Adrenal gland (tissue), 19 donors: ENCODE measurements around the gene AUH. TPM values are rescaled to one million over a fixed set of nuclear protein-coding genes. Genes with fewer than 3 reads are reported as not detected.

Experiments used
- DNase-seq, 7 donors: peaks; one replicate each; pipeline ENCODE4 v3.0.0-alpha.2; 2019 to 2020
- H3K27ac ChIP-seq, 5 donors: fragments of 200-600 bp; sonication (generic) in 4 of 5; 1 replicate in 3 of 5; 2 replicates in 2 of 5; pipeline versions ENCODE4 v1.5.1 to v1.8.0; 2016 to 2020; ENCODE audit warnings: mild to moderate bottlenecking in 1 of 5
- H3K27me3 ChIP-seq: fragments of 200-600 bp; 2 replicates; pipeline ENCODE4 v1.8.0; 2021
- H3K36me3 ChIP-seq, 2 donors: fragments of 200-600 bp; replicated peaks in 1 of 2; 1 replicate in 1 of 2; 2 replicates in 1 of 2; pipeline versions ENCODE4 v1.5.1 to v1.8.0; 2018 to 2022
- H3K4me1 ChIP-seq, 2 donors: fragments of 200-600 bp; replicated peaks in 1 of 2; 1 replicate in 1 of 2; 2 replicates in 1 of 2; pipeline versions ENCODE4 v1.5.1 to v1.8.0; 2018 to 2021
- H3K4me3 ChIP-seq, 4 donors: fragments of 200-600 bp; sonication (generic) in 3 of 4; one replicate each; pipeline ENCODE4 v1.5.1; 2016 to 2018
- H3K9me3 ChIP-seq, 3 donors: fragments of 200-600 bp; sonication (generic) in 1 of 3; replicated peaks in 1 of 3; 1 replicate in 2 of 3; 2 replicates in 1 of 3; pipeline versions ENCODE4 v1.5.1 to v1.8.0; 2016 to 2021
- POLR2A ChIP-seq, 2 donors: fragments of 450-650 bp; IDR thresholded peaks; one replicate each; pipeline ENCODE4 v1.6.1; 2017; ENCODE audit warnings: antibody characterized with exemption in 2 of 2, mild to moderate bottlenecking in 2 of 2, moderate library complexity in 1 of 2
- WGBS, 4 donors: extraction: QIAGEN DNeasy Blood & Tissue Kit in 2 of 4; methylation state at CpG; one replicate each; pipeline versions ENCODE4 v1.1.5 to v1.1.7; 2013 to 2017; 5-methylcytosine and 5-hydroxymethylcytosine counted together
- intact Hi-C, 2 donors: fragments of 100-400 bp; cut with DNase I; formaldehyde crosslinking; loops; one replicate each; pipeline versions ENCODE4 v1.14.1 to v1.15.0; 2022 to 2023
- long read RNA-seq, 10 donors: library from polyadenylated mRNA in 3 of 10; unstranded in 2 of 10; stranded (forward) in 1 of 10; transcript quantifications; one replicate each; pipeline ENCODE4 v2.0.0 and lab custom pipeline, GENCODE V29; 2021 to 2026
- polyA plus RNA-seq, 3 donors: library from polyadenylated mRNA; stranded (reverse); fragments of 200-250 nt in 2 of 3; fragments of 350-450 nt in 1 of 3; fragmentation: Illumina TruSeq in 1 of 3; extraction: RNeasy Lipid Tissue Mini Kit (QIAGEN cat#74804) in 1 of 3; gene quantifications; one replicate each; pipeline ENCODE4 v1.2.3, GENCODE V29; 2013 to 2014
- total RNA-seq, 9 donors: library from RNA; depleted of rRNA in 4 of 9; stranded (reverse); fragments of >200 nt in 4 of 9; fragments of 120-200 nt in 1 of 9; fragmentation: NEBNext Ultra II Directional in 1 of 9; extraction: Animal tissue kit (Norgen Biotek cat#: 25700) in 1 of 9; gene quantifications; one replicate each; pipeline versions ENCODE4 v1.1.0 to v1.2.4, GENCODE V29; 2013 to 2023
- TF ChIP-seq, protein P1 (sequence below), 6 experiments: fragments of 450-650 bp in 4 of 6; fragments of 200-600 bp in 2 of 6; sonication (generic) in 1 of 6; IDR thresholded peaks; 1 replicate in 5 of 6; 2 replicates in 1 of 6; pipeline versions ENCODE4 v1.5.1 to v1.8.0; 2016 to 2021; ENCODE audit warnings: antibody characterized with exemption in 6 of 6, mild to moderate bottlenecking in 2 of 6, moderate library complexity in 1 of 6
- donor health status: healthy with polysubstance abuse.
- donor health status: Bipolar disorder and iron deficiency.
- donor health status: DM: yes; HTN: yes; CAD: no.
- donor health status: DM: no; HTN: no; CAD: no.
- donor health status: DM: no; HTN: no; CAD: no.
- donor health status: DM: yes; HTN: yes; CAD: no.

AUH gene, protein sequence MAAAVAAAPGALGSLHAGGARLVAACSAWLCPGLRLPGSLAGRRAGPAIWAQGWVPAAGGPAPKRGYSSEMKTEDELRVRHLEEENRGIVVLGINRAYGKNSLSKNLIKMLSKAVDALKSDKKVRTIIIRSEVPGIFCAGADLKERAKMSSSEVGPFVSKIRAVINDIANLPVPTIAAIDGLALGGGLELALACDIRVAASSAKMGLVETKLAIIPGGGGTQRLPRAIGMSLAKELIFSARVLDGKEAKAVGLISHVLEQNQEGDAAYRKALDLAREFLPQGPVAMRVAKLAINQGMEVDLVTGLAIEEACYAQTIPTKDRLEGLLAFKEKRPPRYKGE
- total RNA-seq: 100 to 1,000 TPM in 3 of 9 donors, 10 to 100 TPM in 6; 45.0 to 158 (median 78.1) TPM
- 10 to 100 TPM; 41.9 to 58.0 (median 45.7) TPM for polyA plus RNA-seq
- long read RNA-seq, donor 1, transcript AUH-202 (10 exons, 1,577 nt): major isoform, 14 of 30 reads
- long read RNA-seq, donor 1, partial matches to known transcripts: 16 of 30 reads
- long read RNA-seq, donor 1, other reads (novel, unspliced or antisense): 0 of 30 reads
- long read RNA-seq, donor 2, transcript AUH-202 (10 exons, 1,577 nt): major isoform, 14 of 33 reads
- long read RNA-seq, donor 2, partial matches to known transcripts: 19 of 33 reads
- long read RNA-seq, donor 2, other reads (novel, unspliced or antisense): 0 of 33 reads
- long read RNA-seq, donor 3, transcript AUH-202 (10 exons, 1,577 nt): major isoform, 10 of 10 reads
- long read RNA-seq, donor 3, partial matches to known transcripts: 0 of 10 reads
- long read RNA-seq, donor 3, other reads (novel, unspliced or antisense): 0 of 10 reads
- long read RNA-seq, donor 4, transcript AUH-202 (10 exons, 1,577 nt): major isoform, 46 of 58 reads
- long read RNA-seq, donor 4, partial matches to known transcripts: 1 of 58 reads
- long read RNA-seq, donor 4, other reads (novel, unspliced or antisense): 10 of 58 reads
- long read RNA-seq, donor 5, transcript AUH-202 (10 exons, 1,577 nt): major isoform, 91 of 122 reads
- long read RNA-seq, donor 5, partial matches to known transcripts: 1 of 122 reads
- long read RNA-seq, donor 5, other reads (novel, unspliced or antisense): 28 of 122 reads
- long read RNA-seq, donor 6, transcript AUH-202 (10 exons, 1,577 nt): major isoform, 12 of 19 reads
- long read RNA-seq, donor 6, partial matches to known transcripts: 2 of 19 reads
- long read RNA-seq, donor 6, other reads (novel, unspliced or antisense): 5 of 19 reads
- long read RNA-seq, donor 7, transcript AUH-202 (10 exons, 1,577 nt): major isoform, 9 of 17 reads
- long read RNA-seq, donor 7, partial matches to known transcripts: 5 of 17 reads
- long read RNA-seq, donor 7, other reads (novel, unspliced or antisense): 0 of 17 reads
- long read RNA-seq, donor 8, transcript AUH-202 (10 exons, 1,577 nt): major isoform, 29 of 38 reads
- long read RNA-seq, donor 8, partial matches to known transcripts: 9 of 38 reads
- long read RNA-seq, donor 8, other reads (novel, unspliced or antisense): 0 of 38 reads
- long read RNA-seq, donor 9, transcript AUH-202 (10 exons, 1,577 nt): major isoform, 17 of 22 reads
- long read RNA-seq, donor 9, partial matches to known transcripts: 5 of 22 reads
- long read RNA-seq, donor 9, other reads (novel, unspliced or antisense): 0 of 22 reads
- long read RNA-seq, donor 10, transcript AUH-202 (10 exons, 1,577 nt): major isoform, 7 of 12 reads
- long read RNA-seq, donor 10, partial matches to known transcripts: 5 of 12 reads
- long read RNA-seq, donor 10, other reads (novel, unspliced or antisense): 0 of 12 reads

DNA sequence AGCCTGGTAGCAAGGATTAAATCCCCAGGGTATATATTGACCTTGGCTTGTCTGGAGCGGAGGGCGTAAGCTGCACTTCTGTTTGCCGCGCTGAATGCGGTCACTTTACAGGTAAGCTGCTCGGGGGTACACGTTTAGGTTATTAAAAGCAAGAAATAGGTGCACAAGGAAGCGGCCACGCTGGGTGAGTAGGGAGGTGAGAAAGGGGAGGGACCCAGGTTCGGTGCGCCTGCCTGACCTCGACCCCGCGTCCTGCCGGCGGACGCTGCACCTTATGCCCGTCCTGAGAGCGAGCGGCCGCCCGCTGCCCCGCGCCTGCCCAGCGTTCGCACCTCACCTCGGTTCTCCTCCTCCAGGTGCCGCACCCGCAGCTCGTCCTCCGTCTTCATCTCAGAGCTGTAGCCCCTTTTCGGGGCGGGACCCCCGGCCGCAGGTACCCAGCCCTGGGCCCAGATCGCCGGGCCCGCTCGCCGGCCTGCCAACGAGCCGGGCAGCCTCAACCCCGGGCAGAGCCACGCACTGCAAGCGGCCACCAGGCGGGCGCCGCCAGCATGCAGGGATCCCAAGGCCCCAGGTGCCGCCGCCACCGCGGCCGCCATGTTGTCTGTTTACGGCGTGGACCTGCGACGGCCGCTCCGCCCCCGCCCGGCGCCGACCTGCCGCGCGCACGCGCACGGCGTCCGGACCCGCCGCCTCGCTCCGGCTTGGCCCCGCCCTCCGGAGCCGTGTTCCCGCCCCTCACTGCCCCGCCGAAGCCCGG, at the start of gene AUH:
AUH (minus strand) TSS at position 628 of the 760 bp plus-strand sequence; CDS start at position 599, 29 bp downstream.
- Histone ChIP-seq H3K4me1 (peaks cover 10 to 33% of the 10 kb centered on the region in 2 donors), H3K36me3 (no peaks in the 10 kb centered on the region), H3K4me3 (peak within 1 kb of the TSS; percentile 43 to 100 (median 92)), H3K27me3 (no peaks in the 10 kb centered on the region), H3K27ac (peak within 1 kb of the TSS; percentile 74 to 92 (median 86)), H3K9me3 (no peaks in the 10 kb centered on the region)
- WGBS, 4 donors: 0% methylated on average over 35 to 82 of the region's 82 CpGs
- DNase-seq: peak; percentile 82 to 90 (median 86)
- TF ChIP-seq, protein P1, sequence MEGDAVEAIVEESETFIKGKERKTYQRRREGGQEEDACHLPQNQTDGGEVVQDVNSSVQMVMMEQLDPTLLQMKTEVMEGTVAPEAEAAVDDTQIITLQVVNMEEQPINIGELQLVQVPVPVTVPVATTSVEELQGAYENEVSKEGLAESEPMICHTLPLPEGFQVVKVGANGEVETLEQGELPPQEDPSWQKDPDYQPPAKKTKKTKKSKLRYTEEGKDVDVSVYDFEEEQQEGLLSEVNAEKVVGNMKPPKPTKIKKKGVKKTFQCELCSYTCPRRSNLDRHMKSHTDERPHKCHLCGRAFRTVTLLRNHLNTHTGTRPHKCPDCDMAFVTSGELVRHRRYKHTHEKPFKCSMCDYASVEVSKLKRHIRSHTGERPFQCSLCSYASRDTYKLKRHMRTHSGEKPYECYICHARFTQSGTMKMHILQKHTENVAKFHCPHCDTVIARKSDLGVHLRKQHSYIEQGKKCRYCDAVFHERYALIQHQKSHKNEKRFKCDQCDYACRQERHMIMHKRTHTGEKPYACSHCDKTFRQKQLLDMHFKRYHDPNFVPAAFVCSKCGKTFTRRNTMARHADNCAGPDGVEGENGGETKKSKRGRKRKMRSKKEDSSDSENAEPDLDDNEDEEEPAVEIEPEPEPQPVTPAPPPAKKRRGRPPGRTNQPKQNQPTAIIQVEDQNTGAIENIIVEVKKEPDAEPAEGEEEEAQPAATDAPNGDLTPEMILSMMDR (IDR thresholded peaks at IDR 0.05): peak in 2 of 6 experiments; percentile 12 to 28
- TF ChIP-seq POLR2A (IDR thresholded peaks at IDR 0.05): peak; percentile 47 to 82
- intact Hi-C loops: loop anchor here in 1 of 2 donors (10.0 kb wide), 1 partner anchor 63 kb away; the partner anchor contains the start of gene NFIL3

DNA sequence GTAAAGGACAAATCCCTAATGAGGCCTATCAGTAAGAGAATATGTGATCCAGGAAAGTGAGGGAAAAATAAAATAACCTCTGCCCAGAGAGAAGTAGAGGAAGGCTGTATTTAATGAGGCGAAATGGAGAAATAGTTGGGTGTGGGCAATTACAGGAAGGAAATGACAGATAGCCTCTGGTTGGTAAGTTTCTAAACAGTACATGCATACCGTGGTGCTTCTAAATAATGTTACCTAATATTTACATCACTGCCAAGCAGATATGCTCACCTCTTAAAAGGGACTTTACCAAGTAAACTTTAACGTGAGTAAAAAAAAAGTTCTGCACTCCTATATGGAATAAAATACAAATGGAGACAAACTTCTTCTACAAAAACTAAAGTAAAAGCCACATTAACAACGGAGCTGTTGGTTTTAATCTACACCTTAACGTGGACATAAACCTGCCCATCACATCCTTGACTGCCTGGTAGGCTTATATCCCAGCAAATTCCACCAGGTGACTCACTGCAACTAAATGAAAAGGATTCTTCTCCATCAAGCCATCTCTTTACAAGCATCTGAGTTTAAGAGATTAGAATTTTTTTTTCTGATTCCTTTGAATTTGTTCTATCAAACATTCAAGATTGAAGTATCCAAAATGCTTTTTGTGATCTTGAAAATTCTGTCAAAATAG, 49.5 kb upstream of the AUH start:
- no peaks in the 10 kb centered on the region for H3K9me3 ChIP-seq
- TF ChIP-seq POLR2A (IDR thresholded peaks at IDR 0.05): no peak
- TF ChIP-seq, protein P1 (IDR thresholded peaks at IDR 0.05): no peak
- H3K27ac ChIP-seq: no peak overlapping the region
- intact Hi-C loops: no loop called here
- H3K4me1 ChIP-seq: peaks cover 0 to 12% of the 10 kb centered on the region in 2 donors
- H3K27me3 ChIP-seq: no peaks in the 10 kb centered on the region
- WGBS, 4 donors: 72 to 79% (median 77%) methylated on average over 5 of the region's 5 CpGs
- H3K4me3 ChIP-seq: no peak overlapping the region
- H3K36me3 ChIP-seq: peaks cover 0 to 20% of the 10 kb centered on the region in 2 donors
- no peak for DNase-seq

DNA sequence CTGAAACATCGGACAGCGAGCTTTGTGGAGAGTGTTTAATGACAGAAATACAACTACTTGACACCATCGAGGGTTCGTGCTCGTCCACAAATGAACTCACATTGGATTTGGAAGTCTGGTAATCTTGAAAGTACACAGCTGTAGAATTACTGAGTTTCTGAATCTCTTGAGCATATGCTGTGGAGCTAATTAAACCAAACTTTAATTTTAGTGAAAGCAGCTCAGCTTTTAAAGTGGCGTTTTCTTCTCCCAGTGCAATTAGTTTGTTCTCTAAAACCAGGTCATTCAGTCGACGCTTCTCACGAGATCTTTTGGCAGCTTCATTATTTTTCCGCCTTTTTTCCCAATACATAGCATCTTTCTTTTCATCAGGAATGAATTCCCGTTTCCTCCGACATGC, 48.4 kb upstream of the AUH start:
- H3K9me3 ChIP-seq: no peaks in the 10 kb centered on the region
- TF ChIP-seq, protein P1 (IDR thresholded peaks at IDR 0.05): no peak
- TF ChIP-seq POLR2A (IDR thresholded peaks at IDR 0.05): no peak
- H3K36me3 ChIP-seq: peaks cover 0 to 20% of the 10 kb centered on the region in 2 donors
- WGBS, 4 donors: 91 to 98% (median 96%) methylated on average over 12 of the region's 12 CpGs
- H3K4me3 ChIP-seq: no peak overlapping the region
- no peaks in the 10 kb centered on the region for H3K27me3 ChIP-seq
- no peak overlapping the region for H3K27ac ChIP-seq
- no peak for DNase-seq
- intact Hi-C loops: no loop called here
- peaks cover 0 to 8% of the 10 kb centered on the region in 2 donors for H3K4me1 ChIP-seq
